ENCODE data around the gene LAMTOR4. TPM values are rescaled to one million over a fixed set of nuclear protein-coding genes. Genes with fewer than 3 reads are reported as not detected.

LAMTOR4 gene
- 150 and 161 TPM in 2 replicates for total RNA-seq

GRCh38 chr7:100148559-100149328, at the start of gene LAMTOR4:
TSS of gene LAMTOR4 (plus strand) at chr7:100148918. CDS start at chr7:100148973, 55 bp downstream.
- intact Hi-C loops (cut with micrococcal nuclease), result loop anchor here (1.0 to 5.0 kb wide), 10 partner anchors 10 to 280 kb away; partner anchors contain the start of genes AP4M1, CNPY4, GPC2 and MBLAC1

- intact Hi-C loops (cut with micrococcal nuclease), result no loop called here
Measured at GRCh38 chr7:100099452-100099851, 49.3 kb upstream of the LAMTOR4 start.

GRCh38 chr7:100100420-100101015, 48.2 kb upstream of the LAMTOR4 start:
- intact Hi-C loops (cut with micrococcal nuclease), result loop anchor here (1.0 to 5.0 kb wide), 12 partner anchors 11 to 752 kb away; partner anchors contain the start of genes CNPY4, FBXO24, LAMTOR4 and LRCH4

- intact Hi-C loops (cut with micrococcal nuclease), result loop anchor here (1.0 to 5.0 kb wide), 8 partner anchors 18 to 752 kb away; partner anchors contain the start of genes CNPY4, FBXO24, LAMTOR4 and LRCH4
Measured at GRCh38 chr7:100101016-100101862, 47.5 kb upstream of the LAMTOR4 start, which contains the start of the genes AP4M1 and MCM7. TSS of gene AP4M1 (plus strand) at chr7:100101643. CDS start at chr7:100101715, 72 bp downstream. TSS of gene MCM7 (minus strand) at chr7:100101397. CDS start at chr7:100101294, 103 bp downstream.

GRCh38 chr7:100102950-100103840, 45.5 kb upstream of the LAMTOR4 start:
- intact Hi-C loops (cut with micrococcal nuclease), result loop anchor here (5.0 kb wide), 1 partner anchor 546 kb away; the partner anchor contains the start of gene ZNF655

GRCh38 chr7:100105534-100105933, 43.2 kb upstream of the LAMTOR4 start:
- intact Hi-C loops (cut with micrococcal nuclease), result no loop called here

- intact Hi-C loops (cut with micrococcal nuclease), result no loop called here
Measured at GRCh38 chr7:100106633-100107032, 42.1 kb upstream of the LAMTOR4 start.

- intact Hi-C loops (cut with micrococcal nuclease), result no loop called here
Measured at GRCh38 chr7:100107125-100107737, 41.5 kb upstream of the LAMTOR4 start.

- intact Hi-C loops (cut with micrococcal nuclease), result no loop called here
Measured at GRCh38 chr7:100107890-100108289, 40.8 kb upstream of the LAMTOR4 start.

- intact Hi-C loops (cut with micrococcal nuclease), result no loop called here
Measured at GRCh38 chr7:100109521-100110163, 39.1 kb upstream of the LAMTOR4 start.

- intact Hi-C loops (cut with micrococcal nuclease), result no loop called here
Measured at GRCh38 chr7:100111156-100111555, 37.6 kb upstream of the LAMTOR4 start.

- intact Hi-C loops (cut with micrococcal nuclease), result no loop called here
Measured at GRCh38 chr7:100111914-100112313, 36.8 kb upstream of the LAMTOR4 start.

- intact Hi-C loops (cut with micrococcal nuclease), result no loop called here
Measured at GRCh38 chr7:100115026-100115425, 33.7 kb upstream of the LAMTOR4 start.

- intact Hi-C loops (cut with micrococcal nuclease), result loop anchor here (1.0 to 2.0 kb wide), 10 partner anchors 9 to 468 kb away; partner anchors contain the start of genes AGFG2, AP4M1, COPS6 and FBXO24
Measured at GRCh38 chr7:100118388-100119071, 30.2 kb upstream of the LAMTOR4 start.

GRCh38 chr7:100119072-100119969, 29.4 kb upstream of the LAMTOR4 start, which contains the start of the genes CNPY4 and TAF6:
TSS of gene CNPY4 (plus strand) at chr7:100119634. CDS start at chr7:100119745, 111 bp downstream.
TSS of gene TAF6 (minus strand) at chr7:100119358. CDS start at chr7:100114209, 5,149 bp downstream.
- intact Hi-C loops (cut with micrococcal nuclease), result loop anchor here (1.0 to 2.0 kb wide), 10 partner anchors 8 to 467 kb away; partner anchors contain the start of genes AGFG2, AP4M1, COPS6 and FBXO24

GRCh38 chr7:100119970-100120732, 28.6 kb upstream of the LAMTOR4 start:
- intact Hi-C loops (cut with micrococcal nuclease), result loop anchor here (1.0 to 10.0 kb wide), 12 partner anchors 7 to 555 kb away; partner anchors contain the start of genes AGFG2, AP4M1, COPS6 and FBXO24

Measured in T-helper 1 cell treated with Interleukin-12 subunit alpha and Interleukin-12 subunit beta and Interleukin-4 antibody, amounts not matched to agents 30 ng/mL and 1 ng/mL, for 36 hours (primary cell).